ENCODE results near the gene SLC17A2.

SLC17A2 gene

DNA sequence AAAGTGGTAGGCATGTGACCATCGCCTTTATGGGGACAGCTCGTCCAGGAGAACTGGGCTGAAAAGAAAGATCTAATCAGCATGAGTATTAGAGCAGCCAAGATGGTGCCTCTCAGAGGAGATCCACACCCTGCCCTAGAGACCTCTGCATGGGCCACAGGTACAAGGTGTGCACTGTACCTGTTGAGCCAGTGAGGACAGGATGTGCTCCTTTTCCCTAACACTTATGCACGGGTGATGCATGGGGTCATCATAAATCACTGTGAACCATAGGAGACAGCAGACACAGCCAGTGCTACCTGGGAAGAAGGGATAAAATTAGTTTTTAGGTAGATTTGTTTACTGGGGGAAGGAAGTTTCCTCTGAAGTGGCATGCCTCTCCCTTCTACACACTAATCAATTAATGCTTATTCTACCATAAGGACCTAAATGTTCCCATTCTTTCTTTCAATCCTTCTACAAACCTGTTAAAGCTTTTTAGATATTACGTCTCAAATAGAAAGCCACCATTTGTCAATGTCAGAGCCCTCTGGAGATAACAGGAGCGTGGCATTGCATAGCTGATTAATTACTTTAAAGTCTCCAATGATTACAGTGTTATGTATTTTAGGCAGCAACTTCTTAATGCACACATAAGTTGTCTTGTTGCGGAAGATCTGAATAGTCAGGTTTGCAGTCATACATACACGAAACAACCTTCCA lies 13.6 kb downstream of the SLC17A2 start:
- DNase-seq = no peak

DNA sequence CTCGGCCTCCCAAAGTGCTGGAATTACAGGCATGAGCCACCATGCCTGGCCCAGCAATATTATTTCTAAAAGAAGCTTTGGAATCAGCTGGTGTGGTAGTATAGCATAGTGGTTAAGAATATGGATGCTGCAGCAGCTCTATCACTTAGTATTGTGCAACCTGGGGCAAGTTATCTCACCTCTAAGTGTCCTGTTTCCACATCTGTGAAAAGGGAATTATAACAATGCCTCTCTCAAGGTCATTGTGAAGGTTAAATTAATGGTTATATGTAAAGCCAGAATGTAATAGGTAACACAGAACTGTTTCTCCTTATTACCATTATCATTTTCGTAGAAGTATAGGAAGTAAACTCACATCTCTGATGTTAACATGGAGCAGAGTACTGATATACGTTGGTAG lies 14.2 kb downstream of the SLC17A2 start:
- DNase-seq = no peak

DNA sequence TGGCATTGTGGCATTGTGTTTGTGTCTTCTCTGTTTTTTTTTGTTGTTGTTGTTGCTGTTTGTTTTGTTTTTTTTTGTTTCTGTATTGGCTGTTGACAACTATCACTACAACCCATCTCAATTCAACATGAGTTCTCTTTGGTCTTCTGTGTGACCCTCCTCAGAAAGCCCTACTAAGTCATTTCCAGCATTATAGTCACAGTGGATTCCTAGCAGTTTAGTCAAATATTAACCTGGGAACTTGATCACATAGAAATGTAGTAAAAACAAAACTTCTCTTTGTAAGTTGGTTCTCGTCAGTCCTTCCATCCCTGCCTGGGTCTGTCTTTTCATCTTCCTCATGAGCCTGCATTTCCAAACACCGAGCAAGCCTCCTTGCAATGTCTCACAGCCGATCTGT lies 16.8 kb downstream of the SLC17A2 start:
- no peak for DNase-seq

DNA sequence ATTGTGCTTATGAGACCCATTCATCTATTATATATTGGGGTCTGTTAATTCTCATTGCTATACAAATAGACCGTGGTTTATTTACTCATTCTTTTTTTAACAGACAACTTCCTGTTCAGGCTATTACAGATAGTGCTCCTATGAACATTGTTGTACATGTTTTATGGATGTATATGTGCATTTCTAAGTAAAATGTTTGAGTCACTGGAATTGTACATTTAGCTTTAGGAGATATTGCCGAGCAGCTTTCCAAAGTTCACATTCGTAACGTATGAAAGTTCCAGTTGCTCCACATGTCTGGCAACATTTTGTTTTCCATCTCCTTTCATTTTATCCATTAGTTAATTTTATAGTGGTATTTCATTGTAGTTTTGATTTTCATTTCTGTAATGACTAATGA lies 19.1 kb downstream of the SLC17A2 start:
- DNase-seq = no peak

DNA sequence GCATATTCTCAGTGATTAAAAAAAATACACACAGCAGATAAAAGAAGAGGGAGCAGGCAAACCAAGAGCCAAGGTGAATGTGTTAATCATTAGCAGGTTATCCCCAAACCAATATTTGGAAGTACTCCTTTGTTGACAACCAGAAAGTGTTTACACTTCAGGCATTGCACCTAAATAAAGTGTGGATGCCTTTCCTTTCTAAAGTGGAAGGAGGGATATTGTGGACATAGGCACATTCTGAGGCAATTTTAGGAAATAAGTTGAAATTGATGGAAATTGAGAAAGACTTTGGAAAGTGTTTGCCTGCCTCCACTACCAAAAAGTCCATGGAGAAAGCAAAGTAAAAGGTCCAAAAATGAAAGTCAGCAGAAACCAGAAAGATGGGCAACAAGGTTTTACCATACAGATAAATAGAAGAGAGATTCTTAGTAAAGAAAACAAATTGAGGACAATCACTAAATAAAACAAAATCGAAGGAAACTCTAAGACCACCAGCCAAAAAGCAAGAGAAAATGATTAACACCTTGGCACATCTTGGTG lies 22.9 kb downstream of the SLC17A2 start:
- DNase-seq = no peak

DNA sequence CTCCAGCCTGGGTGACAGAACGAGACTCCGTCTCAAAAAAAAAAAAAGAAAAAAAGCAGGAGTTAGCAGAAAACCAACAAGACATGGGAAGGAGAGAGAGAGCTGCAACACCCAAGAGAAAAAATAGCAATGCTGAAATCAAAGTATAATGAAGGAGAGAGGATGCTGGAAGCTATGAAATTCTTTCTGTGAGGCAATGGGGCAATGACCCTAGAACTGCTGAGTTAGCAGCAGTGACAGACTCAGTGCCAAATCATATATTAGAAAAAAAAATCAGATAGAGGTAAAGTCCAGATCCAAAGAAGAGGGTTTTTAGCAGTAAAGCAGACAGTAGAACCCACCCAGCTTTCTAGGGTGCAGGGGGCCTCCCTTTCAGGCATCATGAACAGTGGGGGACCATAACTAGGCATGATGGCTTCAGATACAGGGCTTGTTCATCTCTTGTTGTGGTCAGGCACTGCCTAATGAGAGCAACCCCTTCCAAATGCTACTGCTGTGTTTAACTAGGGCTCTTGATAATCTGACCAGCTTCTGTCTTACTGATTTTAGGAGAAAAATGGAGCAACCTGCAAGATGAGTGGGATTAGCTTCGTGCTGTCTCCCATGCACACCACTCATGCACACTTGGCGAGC lies 26.9 kb downstream of the SLC17A2 start:
- no peak for DNase-seq

DNA sequence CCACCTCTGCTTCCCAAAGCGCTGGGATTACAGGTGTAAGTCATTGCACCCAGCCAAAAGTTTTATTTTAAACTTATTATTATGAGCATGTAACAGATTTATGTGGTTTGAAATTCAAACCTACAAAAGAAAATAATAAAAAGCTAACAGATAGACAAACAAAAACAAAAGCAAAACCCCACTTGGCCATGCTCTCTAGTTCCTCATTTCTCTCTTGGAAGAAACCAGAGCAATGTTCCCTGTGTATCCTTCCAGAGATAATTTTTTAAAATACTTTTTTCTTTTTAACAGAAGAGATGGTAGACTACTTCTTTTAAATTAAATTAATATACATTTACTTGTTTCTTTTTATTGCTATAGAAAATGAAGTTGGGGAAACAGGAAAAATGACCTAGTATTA lies 28.4 kb downstream of the SLC17A2 start:
- DNase-seq = no peak

DNA sequence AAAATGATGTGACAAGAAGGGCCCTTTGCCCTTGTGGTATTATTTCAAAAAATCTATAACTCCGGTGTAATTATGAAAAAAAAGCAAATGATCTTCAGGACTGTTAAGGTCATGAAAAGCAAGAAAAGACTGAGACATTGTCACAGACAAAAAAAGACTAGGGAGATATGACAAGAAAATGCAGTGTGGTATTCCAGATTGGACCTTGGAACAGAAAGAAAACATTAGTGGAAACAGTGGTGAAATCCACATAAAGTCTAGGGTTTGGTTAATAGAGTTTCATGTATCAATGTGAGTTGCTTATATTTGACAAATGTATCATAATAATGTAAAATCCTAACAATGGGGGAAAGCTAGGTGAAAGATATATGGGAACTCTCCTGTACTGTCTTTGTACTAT lies 29.6 kb downstream of the SLC17A2 start:
- DNase-seq = no peak

DNA sequence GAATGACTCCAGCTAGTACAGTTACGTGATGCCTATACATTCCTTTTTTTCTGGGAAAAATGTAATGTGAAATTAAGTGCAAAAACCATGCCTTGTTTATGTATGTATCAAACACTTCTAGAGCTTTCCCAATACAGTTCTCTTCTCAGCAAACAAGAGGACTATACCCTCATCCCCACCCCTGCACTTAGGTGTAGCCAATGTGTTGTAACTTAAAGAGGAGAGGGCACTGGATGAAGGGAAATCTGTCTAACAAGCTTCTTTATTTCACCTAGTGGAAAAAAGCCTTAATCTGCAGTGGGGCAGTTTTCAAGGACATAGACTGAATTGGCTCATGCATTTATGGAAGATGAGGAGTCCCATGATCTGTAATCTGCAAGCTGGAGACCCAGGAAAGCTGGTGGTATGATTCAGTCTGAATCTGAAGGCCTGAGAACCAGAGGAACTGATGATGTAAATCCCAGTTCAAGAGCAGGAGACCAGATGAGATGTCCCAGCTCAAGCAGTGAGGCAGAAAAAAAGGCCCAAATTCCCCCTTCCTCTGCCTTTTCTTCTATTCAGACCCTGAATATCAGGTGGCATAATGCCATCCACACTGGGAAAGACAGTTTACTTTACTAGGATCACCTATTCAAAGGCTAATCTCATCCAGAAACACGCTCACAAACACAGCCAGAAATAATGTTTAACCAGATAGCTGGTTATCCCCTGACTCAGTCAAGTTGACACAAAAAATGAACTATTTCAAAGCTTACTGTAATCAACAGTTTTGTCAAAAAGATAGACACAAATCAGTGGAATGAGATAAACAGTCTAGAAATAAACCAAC lies 30.7 kb downstream of the SLC17A2 start:
- no peak for DNase-seq

DNA sequence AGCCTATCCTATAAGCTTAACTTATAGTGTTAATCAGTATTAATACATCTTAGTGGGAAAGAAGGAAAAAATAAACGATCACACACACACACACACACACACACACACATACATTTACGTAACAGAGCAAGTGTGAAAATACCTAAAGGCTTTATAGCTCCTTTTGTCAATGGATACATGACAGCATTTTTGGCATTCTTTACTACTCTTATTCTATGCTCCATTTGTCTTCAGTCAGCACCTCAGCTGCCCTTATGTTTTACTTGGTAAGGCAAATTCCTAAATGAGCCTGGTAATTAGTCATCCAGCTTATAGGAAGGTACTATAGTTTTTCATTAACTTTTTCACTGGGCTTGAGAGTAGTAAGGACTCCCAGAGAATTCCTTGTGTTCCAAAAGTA lies 31.4 kb downstream of the SLC17A2 start:
- no peak for DNase-seq

DNA sequence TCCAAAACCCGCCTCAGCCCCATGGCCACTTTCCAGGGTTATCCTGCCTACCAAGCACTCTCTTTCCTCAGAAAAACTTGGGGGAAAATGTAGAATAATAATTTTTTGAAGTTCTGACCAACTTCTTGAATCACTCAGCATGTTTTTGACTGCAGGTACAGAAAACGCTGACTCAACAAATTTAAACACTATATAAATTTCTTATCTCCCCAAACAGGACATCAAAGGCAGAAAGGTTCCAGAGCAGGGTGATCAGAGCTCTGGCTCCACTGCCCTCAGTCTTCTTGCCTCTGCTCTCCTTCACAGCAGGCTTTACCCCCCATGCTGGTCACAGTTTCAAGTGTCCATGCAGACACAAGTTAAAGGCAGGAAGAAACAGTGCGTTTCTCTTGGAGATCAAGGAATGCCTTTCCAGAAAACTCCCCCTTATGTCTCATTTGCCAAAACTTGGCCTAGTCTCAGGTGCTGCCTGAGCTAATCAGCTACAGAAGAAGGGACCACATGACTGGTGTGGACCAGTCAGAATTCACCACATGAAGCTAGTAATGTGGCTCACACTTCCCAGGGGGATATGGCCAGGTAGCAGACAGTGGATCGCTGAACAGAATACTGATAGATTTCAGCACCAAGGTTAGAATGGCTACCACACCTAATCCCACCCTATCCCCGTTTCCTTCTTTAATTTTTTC lies 32.1 kb downstream of the SLC17A2 start:
- DNase-seq = no peak

DNA sequence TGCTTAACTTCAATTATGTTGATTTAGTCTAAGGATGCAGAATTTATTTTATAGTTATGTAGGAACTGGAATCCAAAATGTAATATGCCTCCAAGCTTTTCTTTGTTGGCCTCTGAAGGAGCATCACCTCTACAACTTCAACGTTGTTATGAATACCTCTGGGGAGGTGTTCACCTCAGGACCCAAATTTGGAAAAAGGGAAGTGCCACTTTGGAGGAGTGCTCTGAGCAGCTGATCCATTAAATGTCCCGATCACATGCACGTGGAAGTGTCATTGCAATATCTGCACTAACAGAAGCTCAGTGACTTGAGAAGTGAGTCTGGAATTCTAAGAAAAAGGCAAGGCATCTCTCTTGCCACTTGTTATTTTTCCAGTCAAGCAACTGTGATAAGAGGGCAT lies 34.2 kb downstream of the SLC17A2 start:
- DNase-seq = no peak

DNA sequence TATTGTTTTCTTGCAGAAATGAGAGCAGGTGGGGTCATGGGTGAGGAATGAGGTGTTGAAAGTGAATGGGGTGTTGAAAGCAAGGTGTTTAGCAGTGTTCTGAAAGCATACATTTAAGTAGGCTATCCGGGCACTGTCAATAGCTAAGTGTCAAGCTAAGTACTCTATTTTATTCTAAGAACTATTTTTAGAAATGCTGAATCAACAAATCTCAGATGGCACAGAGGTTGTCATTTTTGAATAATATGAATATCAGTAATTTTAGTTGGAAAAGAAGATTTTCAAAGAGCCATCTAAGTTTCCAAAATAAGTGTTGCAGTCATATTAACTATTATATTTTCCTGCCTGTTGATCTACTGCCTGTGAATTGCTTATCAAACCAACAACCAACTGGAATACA lies 34.7 kb downstream of the SLC17A2 start:
- no peak for DNase-seq

DNA sequence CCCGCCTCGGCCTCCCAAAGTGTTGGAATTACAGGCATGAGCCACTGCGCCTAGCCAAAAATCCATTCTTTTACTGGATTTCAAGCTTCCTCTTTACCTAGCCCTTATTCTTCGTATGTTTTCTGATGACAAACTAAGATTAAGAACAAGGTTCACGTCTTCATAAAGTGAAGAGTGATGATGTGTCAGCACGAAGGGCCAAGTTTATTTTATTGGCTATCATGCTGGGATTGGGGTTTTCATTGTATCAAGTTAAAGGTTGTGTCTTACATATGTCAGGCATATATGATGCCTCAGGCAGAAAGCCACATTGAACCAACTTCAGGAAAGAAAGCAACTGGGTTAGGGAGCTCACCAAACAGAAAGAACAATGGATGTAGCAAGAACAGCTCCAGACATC lies 36.7 kb downstream of the SLC17A2 start:
- DNase-seq = no peak

DNA sequence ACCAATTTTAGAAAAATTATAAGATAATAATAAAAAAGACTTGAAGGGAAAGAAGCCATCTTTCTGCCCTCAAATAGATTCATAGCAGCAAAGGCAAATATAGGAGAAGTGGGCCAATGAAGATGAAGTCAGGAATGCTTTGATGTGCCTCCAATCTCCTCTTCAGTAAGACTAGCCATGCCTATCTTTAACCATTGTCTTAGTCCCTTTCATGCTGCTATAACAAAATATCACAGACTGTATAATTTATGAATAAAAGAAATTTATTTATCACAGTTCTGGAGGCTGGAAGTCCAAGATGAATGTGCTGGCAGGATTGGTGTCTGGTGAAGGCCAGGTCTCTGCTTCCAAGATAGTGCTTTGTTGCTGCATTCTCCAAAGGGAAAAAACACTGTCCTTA lies 37.6 kb downstream of the SLC17A2 start:
- DNase-seq = no peak

DNA sequence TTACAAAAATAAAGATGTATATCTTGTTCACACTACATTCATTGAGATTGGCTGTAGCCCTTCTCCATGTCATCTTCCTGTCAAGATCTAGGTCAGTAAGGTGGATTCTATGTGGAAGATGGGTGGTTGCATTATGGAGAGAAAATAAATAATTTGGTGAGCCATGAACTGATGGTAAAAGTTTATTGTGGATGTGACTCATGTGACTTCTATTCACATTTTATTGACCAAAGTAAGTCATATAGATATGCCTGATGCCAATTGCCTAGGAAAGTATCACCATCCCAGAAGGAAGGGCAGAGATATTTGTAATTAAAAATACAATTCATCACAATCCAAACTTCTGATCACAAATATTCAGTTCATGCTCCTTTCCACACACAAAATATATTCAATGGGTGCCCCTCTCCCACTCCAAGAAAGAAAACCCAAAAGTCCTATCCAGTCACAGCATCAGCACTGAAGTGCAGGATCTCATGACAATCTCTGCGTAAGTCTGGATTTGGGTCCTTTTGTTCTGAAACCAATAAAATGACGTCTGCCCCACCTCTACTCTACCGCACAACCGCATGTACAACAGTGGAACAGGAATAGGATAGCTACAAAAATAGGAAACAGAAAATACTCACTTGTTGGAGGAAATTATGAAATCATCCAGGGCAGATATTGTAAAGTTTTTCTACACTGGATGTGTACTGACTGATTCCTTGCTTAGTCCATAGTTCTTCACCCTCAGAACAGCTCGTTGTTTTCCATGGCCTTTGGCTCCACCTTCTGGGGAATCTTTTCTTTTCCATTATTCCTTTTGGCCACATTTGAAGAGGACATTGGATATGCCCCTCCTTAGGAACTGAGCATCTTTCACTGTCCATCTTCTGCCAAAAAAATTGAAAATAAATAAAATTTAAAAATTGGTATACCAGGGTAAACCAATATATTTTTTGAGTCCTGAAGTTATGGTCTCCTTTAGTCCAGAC lies 40.3 kb downstream of the SLC17A2 start:
- peak; percentile 54 for DNase-seq

DNA sequence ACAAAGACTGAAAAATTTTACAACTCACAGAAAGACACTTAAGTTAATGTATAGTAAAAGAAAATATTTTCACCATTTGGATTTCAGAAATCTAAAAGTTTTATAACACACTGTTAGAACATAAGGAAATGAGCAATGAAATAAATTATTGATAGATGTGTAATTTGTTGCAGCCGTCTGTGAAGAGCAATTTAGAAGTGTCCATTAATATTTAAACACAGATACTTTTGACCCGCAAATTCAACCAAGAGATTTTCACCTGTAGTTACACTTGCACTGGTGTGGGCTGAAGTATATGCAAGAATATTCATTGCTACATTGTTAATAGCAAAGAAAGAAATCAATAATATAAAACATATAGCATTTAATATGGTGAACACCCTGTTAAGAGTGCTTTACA lies 41.9 kb downstream of the SLC17A2 start:
- DNase-seq = no peak

DNA sequence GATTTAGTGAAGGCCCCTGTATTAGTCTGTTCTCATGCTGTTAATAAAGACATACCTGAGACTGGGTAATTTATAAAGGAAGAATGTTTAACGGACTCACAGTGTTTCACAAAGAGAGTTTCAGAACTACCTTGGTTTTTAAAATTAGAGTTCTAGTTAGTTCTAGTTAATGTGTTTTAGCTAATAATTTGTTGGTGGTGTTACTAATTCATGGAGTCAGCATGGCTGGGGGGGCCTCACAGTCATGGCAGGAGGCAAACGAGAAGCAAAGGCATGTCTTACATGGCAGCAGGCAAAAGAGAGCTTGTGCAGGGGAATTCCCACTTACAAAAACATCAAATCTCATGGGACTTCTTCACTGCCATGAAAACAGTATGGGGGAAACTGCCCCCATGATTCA lies 44.4 kb downstream of the SLC17A2 start:
- DNase-seq = no peak

DNA sequence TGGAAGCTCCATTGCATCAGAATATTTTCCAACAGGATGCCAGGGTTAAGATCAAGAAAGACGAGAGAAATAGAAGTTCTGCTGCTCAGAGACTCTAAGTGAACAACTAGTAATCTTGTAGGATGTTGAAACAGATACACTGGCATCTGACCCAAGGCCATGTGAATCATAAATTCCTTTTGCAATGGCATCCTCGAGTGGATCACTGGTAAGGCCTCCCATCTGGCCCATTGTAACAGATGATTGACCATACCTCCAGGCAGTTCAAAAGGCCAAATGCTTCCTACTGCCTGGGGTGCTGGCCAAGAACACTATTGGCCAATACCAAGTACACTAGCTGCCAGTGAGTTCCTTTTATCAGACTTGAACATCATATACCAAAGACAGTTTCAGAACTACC lies 46.5 kb downstream of the SLC17A2 start:
- no peak for DNase-seq

DNA sequence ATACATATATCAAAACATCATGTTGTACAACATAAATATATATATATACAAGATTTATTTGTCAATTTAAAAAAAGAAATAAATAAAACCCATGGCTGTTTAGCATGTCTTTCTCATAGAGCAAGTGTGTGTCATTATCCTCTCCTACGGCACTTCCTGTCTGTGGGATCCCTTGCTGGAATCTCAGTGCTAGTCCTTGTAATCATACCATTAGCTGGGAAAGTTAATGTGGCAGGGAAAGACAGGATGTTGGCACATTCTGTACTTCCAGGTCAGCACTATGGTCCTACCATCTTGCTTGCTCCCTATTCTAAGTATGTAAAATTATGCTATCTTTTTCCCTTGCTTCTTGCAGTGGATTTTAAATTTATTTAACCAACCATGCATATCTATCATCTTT lies 47.0 kb downstream of the SLC17A2 start:
- DNase-seq = no peak

DNA sequence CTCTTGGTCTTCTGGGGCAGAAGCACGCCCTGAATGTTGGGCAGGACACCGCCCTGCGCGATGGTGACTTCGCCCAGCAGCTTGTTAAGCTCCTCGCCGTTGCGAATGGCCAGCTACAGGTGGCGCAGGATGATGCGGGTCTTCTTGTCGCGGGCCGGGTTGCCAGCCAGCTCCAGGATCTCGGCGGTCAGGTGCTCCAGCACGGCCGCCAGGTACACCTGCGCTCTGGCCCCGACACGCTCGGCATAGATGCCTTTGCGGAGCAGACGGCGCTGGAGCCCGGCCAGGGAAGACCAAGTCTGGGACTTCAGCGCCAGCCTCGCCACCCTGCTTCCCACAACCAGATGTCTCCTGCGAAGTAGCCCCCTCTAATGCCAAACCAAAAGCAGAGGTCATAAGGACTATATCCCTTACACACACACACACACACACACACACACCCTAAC lies 48.4 kb downstream of the SLC17A2 start:
- DNase-seq = no peak

DNA sequence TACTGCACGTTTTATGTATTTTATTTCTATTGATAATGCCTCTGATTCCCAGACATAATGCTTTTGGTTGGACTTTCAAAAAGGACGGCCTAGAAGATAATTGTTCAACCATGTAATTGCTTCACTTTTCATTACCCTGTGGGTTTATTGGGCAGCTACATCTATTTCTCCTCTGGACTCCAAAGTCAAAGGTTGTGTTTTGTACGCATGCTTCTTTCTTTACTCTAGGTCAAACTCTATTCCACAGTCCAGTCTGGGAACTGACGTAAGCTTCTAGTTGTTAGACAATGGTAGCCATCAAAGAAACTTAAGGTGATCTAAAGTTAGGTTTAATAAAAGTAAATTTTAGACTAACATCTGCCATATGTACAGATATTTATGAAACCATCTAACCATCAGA lies 49.9 kb downstream of the SLC17A2 start:
- no peak for DNase-seq

All from NCI-H2227 treated with DMSO at 0.1 percent for 48 hours (cell line).